Measurements from ENCODE around the gene PCSK5.
A peak's percentile ranks its signal among the peaks of the same experiment; 100 is the strongest.

Gene PCSK5

GRCh38 chr9:76176171-76176570 is 285.7 kb downstream of the PCSK5 start:
- no peak for DNase-seq (ENCODE audit: low read depth)
- no peak overlapping the region for H3K4me3 ChIP-seq (ENCODE audit: low read depth, low read length)
- TF ChIP-seq CTCF (conservative IDR thresholded peaks at IDR 0.05; ENCODE audit: low read depth, low read length), result no peak

GRCh38 chr9:76177931-76178330 is 287.5 kb downstream of the PCSK5 start:
- no peak for DNase-seq (ENCODE audit: low read depth)
- no peak for TF ChIP-seq CTCF (conservative IDR thresholded peaks at IDR 0.05; ENCODE audit: low read depth, low read length)
- no peak overlapping the region for H3K4me3 ChIP-seq (ENCODE audit: low read depth, low read length)

- peak; percentile 13 for TF ChIP-seq CTCF (conservative IDR thresholded peaks at IDR 0.05; ENCODE audit: low read depth, low read length)
- peak; percentile 71 for DNase-seq (ENCODE audit: low read depth)
- H3K4me3 ChIP-seq (ENCODE audit: low read depth, low read length), result no peak overlapping the region
Measured at GRCh38 chr9:76180541-76180940, 290.1 kb downstream of the PCSK5 start.

GRCh38 chr9:76181020-76181641 is 290.7 kb downstream of the PCSK5 start:
- H3K4me3 ChIP-seq (ENCODE audit: low read depth, low read length), result no peak overlapping the region
- peak; percentile 92 for DNase-seq (ENCODE audit: low read depth)
- TF ChIP-seq CTCF (conservative IDR thresholded peaks at IDR 0.05; ENCODE audit: low read depth, low read length), result no peak

GRCh38 chr9:76181781-76182180 is 291.3 kb downstream of the PCSK5 start:
- TF ChIP-seq CTCF (conservative IDR thresholded peaks at IDR 0.05; ENCODE audit: low read depth, low read length), result no peak
- DNase-seq (ENCODE audit: low read depth), result no peak
- H3K4me3 ChIP-seq (ENCODE audit: low read depth, low read length), result no peak overlapping the region

GRCh38 chr9:76185432-76185831 is 295.0 kb downstream of the PCSK5 start:
- no peak for TF ChIP-seq CTCF (conservative IDR thresholded peaks at IDR 0.05; ENCODE audit: low read depth, low read length)
- H3K4me3 ChIP-seq (ENCODE audit: low read depth, low read length), result no peak overlapping the region
- DNase-seq (ENCODE audit: low read depth), result no peak

- no peak for TF ChIP-seq CTCF (conservative IDR thresholded peaks at IDR 0.05; ENCODE audit: low read depth, low read length)
- H3K4me3 ChIP-seq (ENCODE audit: low read depth, low read length), result no peak overlapping the region
- DNase-seq (ENCODE audit: low read depth), result no peak
Measured at GRCh38 chr9:76188286-76188685, 297.8 kb downstream of the PCSK5 start.

Data from choroid plexus epithelial cell (primary cell).